PC-9 (cell line): ENCODE data around the gene TAS2R41.

Source experiments
- CTCF ChIP-seq: fragments of 200-600 bp; sonication (generic); conservative IDR thresholded peaks from 2 replicates; pipeline ENCODE4 v1.6.1; 2017; ENCODE audit warnings: mixed run types, antibody characterized with exemption, mild to moderate bottlenecking, moderate library complexity
- EZH2 ChIP-seq: fragments of 200-600 bp; sonication (generic); IDR thresholded peaks from 2 replicates; pipeline ENCODE4 v1.8.0; 2017; ENCODE audit warnings: antibody characterized with exemption, low read depth

GRCh38 chr7:143485500-143485899 is 7.8 kb downstream of the TAS2R41 start:
- TF ChIP-seq EZH2: no peak
- TF ChIP-seq CTCF: no peak
